Stomach (tissue), 4 donors: ENCODE data around the gene HK1.

Experiments used
- EP300 ChIP-seq: sonication (generic); formaldehyde crosslinking; IDR thresholded peaks from one replicate; pipeline ENCODE4 v1.6.1; 2017; ENCODE audit warnings: antibody characterized with exemption
- POLR2A ChIP-seq, 4 donors: fragments of 450-650 bp; IDR thresholded peaks; one replicate each; pipeline ENCODE4 v1.6.1; 2016; ENCODE audit warnings: antibody characterized with exemption in 4 of 4, control low read depth in 2 of 4, mild to moderate bottlenecking in 1 of 4, moderate library complexity in 1 of 4

GRCh38 chr10:69374242-69374641 is 95.9 kb downstream of the HK1 start:
- TF ChIP-seq EP300, result no peak
- TF ChIP-seq POLR2A (IDR thresholded peaks at IDR 0.05), result no peak
